Activated CD4-positive, alpha-beta T cell treated with anti-CD3 and anti-CD28 coated beads for 36 hours (primary cell): ENCODE data around the gene SLC22A7. TPM values are rescaled to one million over a fixed set of nuclear protein-coding genes. Genes with fewer than 3 reads are reported as not detected.
"Not testable (repeated sequence)": the region's sequence is repeated elsewhere in the genome, so short reads cannot be mapped to it uniquely, and the experiment has no call there.

ENCODE experiments used
- ATAC-seq: fragments of 200-7000 bp; cut with Tn5 transposase; one replicate; pipeline ENCODE4 v1.10.0; 2021; ENCODE audit warnings: mild to moderate bottlenecking, moderate library complexity
- CTCF ChIA-PET: fragments of 350-600 bp; sonication (Branson Sonifier 250); formaldehyde crosslinking; loops from one replicate; lab custom pipeline; 2021; ENCODE audit warnings: antibody characterized with exemption; lab: Charles Lee
- POLR2A ChIA-PET: fragments of 350-600 bp; sonication (Branson Sonifier 250); formaldehyde crosslinking; loops from one replicate; lab custom pipeline; 2021; ENCODE audit warnings: antibody characterized with exemption, inconsistent platforms; lab: Charles Lee
- DNase-seq: peaks from one replicate; pipeline ENCODE4 v3.0.0-alpha.2; 2020
- H3K27ac Mint-ChIP-seq: one replicate; pipeline ENCODE4 v1.8.0; 2021; ENCODE audit warnings: mixed read lengths
- H3K27me3 Mint-ChIP-seq: one replicate; pipeline ENCODE4 v1.8.0; 2021; ENCODE audit warnings: mixed read lengths
- H3K36me3 Mint-ChIP-seq: one replicate; pipeline ENCODE4 v1.8.0; 2021; ENCODE audit warnings: low read depth, mixed read lengths
- H3K4me1 Mint-ChIP-seq: one replicate; pipeline ENCODE4 v1.8.0; 2021; ENCODE audit warnings: mixed read lengths
- H3K4me3 Mint-ChIP-seq: one replicate; pipeline ENCODE4 v1.8.0; 2021; ENCODE audit warnings: mild to moderate bottlenecking, moderate library complexity, mixed read lengths
- H3K9me3 Mint-ChIP-seq: one replicate; pipeline ENCODE4 v1.8.0; 2021; ENCODE audit warnings: low read depth, mixed read lengths
- intact Hi-C, 2 experiments: fragments of 100-400 bp; cut with DNase I in 1 of 2; cut with micrococcal nuclease in 1 of 2; formaldehyde crosslinking; loops; one replicate each; pipeline versions ENCODE4 v1.14.2 to v1.15.1; 2022 to 2024; cut with DNase I, micrococcal nuclease
- total RNA-seq, 2 experiments: library from RNA; stranded (reverse); gene quantifications; one replicate each; pipeline ENCODE4 v1.2.3, GENCODE V29; 2021

Gene SLC22A7
- total RNA-seq, 2 experiments from 2014 or later: not detected

DNA sequence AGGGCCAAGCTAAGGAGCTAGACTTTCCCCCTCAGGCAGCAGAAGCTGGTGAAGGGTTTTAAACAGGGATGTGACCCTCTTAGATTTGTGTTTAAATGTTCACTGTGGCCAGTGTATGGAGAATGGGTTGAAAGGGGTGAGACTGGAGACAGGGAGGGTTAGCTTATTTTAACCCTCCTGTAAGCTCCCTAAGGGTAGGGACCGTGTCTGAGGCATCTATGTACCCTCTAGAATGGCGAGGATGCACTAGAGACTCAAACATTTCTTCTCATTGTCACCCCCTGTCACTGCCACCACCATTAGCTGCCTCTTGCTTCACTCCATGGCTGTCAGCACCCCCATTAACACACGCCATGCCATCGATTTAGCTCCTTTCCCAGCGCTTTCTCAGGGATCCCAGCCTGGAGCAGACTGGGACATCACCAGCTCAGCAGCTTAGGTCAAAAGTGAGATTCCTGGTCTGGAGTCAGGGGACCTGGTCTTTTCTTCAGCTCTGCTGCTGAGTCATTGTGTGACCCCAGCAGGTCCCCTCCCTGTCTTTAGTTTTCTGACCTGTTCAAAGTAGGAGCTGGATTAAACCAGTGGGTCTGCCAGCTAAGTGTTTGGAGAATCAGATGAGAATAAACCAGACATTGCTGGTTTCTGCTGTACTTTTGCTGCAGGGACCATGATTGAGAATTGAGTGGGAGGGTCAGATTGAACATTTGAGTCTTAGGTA, 1.1 kb upstream of the SLC22A7 start:
- peaks cover 4% of the 10 kb centered on the region for H3K27me3 Mint-ChIP-seq
- no peaks in the 10 kb centered on the region for H3K9me3 Mint-ChIP-seq
- no peaks in the 10 kb centered on the region for H3K36me3 Mint-ChIP-seq
- DNase-seq (no peak), ATAC-seq (no peak)
- no peak overlapping the region for H3K27ac Mint-ChIP-seq
- H3K4me3 Mint-ChIP-seq: no peak overlapping the region
- POLR2A ChIA-PET: interaction anchor here (0.5 kb wide), 1 partner anchor 11 kb away, joined by 3 read pairs; no protein-coding TSS in a partner anchor
- no peaks in the 10 kb centered on the region for H3K4me1 Mint-ChIP-seq
- intact Hi-C loops: no loop called here
- CTCF ChIA-PET: interaction anchor here (0.6 to 1.4 kb wide), 7 partner anchors 10 to 1508 kb away, joined by 3 to 5 read pairs (median 3); no protein-coding TSS in a partner anchor

DNA sequence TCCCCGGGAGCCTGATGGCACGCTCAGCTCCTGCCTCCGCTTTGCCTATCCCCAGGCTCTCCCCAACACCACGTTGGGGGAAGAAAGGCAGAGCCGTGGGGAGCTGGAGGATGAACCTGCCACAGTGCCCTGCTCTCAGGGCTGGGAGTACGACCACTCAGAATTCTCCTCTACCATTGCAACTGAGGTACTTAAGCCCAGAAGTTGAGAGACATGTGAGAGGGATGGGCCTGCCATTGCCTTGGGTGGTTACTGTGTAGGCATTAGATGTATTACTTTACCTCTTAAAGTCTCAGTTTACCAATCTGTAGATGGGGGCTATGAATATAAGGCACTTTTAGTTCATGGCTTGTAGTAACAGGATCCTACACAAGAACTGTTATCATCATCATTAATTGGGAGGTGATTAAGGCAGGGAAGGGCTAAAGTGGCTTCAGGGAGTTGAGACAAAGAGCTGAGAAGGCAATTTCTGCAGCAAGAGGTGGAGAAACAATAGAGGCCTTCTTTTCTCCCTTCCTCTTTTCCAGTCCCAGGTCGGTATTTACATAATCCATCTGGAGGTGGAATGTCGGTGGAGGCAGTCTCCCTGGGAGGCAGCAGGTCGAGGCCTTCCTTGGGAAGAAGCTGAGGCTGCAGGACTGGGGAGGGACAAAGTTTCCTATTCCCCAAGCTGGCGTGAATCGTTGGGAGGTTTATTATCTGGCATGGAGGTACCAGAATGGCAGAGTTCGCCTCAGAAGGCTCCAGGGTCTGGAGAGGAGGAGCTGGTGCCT, 691 bp downstream of the SLC22A7 start:
- H3K4me3 Mint-ChIP-seq: no peak overlapping the region
- intact Hi-C loops: no loop called here
- no peaks in the 10 kb centered on the region for H3K9me3 Mint-ChIP-seq
- POLR2A ChIA-PET: no interaction called here
- CTCF ChIA-PET: interaction anchor here (1.0 to 1.8 kb wide), 2 partner anchors 35 to 194 kb away, joined by 3 to 5 read pairs; no protein-coding TSS in a partner anchor
- no peak for DNase-seq
- ATAC-seq: no peak
- H3K27ac Mint-ChIP-seq: no peak overlapping the region
- no peaks in the 10 kb centered on the region for H3K4me1 Mint-ChIP-seq
- H3K27me3 Mint-ChIP-seq: peaks cover 4% of the 10 kb centered on the region
- no peaks in the 10 kb centered on the region for H3K36me3 Mint-ChIP-seq

DNA sequence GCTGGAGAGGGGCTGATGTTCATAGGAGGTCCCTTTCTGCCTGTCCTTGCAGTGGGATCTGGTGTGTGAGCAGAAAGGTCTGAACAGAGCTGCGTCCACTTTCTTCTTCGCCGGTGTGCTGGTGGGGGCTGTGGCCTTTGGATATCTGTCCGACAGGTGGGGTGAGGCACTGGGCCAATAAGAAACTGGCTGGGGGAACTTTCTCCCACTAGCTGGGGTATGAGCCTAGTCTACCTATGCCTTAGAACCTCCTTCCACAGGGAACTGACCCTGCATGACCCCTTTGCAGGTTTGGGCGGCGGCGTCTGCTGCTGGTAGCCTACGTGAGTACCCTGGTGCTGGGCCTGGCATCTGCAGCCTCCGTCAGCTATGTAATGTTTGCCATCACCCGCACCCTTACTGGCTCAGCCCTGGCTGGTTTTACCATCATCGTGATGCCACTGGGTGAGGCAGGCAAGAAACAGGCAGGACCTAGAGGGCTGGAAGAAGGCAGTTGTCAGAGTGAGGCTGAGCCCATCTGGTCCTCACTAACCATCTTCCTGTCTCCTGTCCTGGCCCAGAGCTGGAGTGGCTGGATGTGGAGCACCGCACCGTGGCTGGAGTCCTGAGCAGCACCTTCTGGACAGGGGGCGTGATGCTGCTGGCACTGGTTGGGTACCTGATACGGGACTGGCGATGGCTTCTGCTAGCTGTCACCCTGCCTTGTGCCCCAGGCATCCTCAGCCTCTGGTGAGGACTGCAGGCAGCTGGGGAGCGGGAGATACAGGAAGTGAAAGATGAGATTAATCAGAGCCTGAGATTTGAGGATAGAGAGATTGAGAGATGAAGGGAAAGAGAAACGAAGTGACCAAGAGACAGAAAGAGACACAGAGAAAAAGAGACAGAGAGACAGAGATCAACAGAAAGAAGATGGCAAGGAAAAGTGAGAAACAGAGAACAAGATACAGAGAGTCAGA, 1.6 kb downstream of the SLC22A7 start:
- DNase-seq (no peak), ATAC-seq (no peak)
- ChIA-PET CTCF (interaction anchor here (1.3 to 1.8 kb wide), 2 partner anchors 9 to 193 kb away, joined by 5 to 6 read pairs; partner anchors contain the start of gene CRIP3), POLR2A (interaction anchor here (0.6 kb wide), 1 partner anchor 79 kb away, joined by 4 read pairs; no protein-coding TSS in a partner anchor)
- peaks cover 4% of the 10 kb centered on the region for H3K27me3 Mint-ChIP-seq
- no peaks in the 10 kb centered on the region for H3K9me3 Mint-ChIP-seq
- H3K36me3 Mint-ChIP-seq: no peaks in the 10 kb centered on the region
- intact Hi-C loops: no loop called here
- no peak overlapping the region for H3K4me3 Mint-ChIP-seq
- no peaks in the 10 kb centered on the region for H3K4me1 Mint-ChIP-seq
- no peak overlapping the region for H3K27ac Mint-ChIP-seq

DNA sequence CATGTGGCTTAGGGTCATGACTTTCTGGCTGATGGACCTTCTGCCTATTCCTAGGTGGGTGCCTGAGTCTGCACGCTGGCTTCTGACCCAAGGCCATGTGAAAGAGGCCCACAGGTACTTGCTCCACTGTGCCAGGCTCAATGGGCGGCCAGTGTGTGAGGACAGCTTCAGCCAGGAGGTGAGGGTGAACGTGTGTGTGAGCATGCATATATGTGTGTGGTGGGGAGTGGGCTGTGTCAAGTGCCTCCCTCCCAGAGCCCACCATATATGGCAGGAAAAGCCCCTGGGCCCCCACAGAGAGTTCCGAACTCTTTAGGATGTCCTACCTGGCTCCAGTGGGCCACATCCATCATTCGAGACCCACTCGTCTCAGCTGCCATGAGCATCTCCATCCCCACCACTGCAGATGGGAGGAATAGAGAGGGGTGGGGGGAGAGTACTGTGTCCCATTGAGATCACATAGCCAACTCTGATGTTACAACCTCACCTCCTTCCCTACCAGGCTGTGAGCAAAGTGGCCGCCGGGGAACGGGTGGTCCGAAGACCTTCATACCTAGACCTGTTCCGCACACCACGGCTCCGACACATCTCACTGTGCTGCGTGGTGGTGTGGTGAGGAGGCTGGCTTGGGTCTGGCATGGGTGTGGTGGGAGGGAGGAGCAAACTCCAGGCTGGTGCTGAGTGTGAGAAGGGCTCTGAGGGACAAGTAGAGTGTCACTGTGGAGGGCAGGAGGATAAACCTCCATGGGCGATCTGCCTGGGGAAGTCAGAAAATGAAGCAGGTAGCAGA, 3.2 kb downstream of the SLC22A7 start:
- H3K27ac Mint-ChIP-seq: no peak overlapping the region
- peaks cover 4% of the 10 kb centered on the region for H3K27me3 Mint-ChIP-seq
- DNase-seq: no peak
- H3K4me3 Mint-ChIP-seq: no peak overlapping the region
- no peaks in the 10 kb centered on the region for H3K36me3 Mint-ChIP-seq
- H3K4me1 Mint-ChIP-seq: no peaks in the 10 kb centered on the region
- POLR2A ChIA-PET: no interaction called here
- ATAC-seq: no peak
- intact Hi-C loops: no loop called here
- CTCF ChIA-PET: interaction anchor here (0.7 kb wide), 1 partner anchor 455 kb away, joined by 4 read pairs; no protein-coding TSS in a partner anchor
- H3K9me3 Mint-ChIP-seq: no peaks in the 10 kb centered on the region

DNA sequence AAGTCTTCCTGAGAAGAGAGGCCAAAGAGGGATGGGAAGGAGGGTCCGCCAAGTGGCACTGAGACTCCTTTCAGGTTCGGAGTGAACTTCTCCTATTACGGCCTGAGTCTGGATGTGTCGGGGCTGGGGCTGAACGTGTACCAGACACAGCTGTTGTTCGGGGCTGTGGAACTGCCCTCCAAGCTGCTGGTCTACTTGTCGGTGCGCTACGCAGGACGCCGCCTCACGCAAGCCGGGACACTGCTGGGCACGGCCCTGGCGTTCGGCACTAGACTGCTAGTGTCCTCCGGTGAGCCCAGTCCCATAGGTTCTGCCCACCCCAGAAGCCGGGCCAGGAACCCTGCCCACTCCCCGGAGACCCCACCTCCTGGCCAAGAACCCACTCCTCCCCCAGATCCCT, 4.1 kb downstream of the SLC22A7 start:
- ATAC-seq (no peak), DNase-seq (no peak)
- Mint-ChIP-seq H3K27ac (no peak overlapping the region), H3K27me3 (peaks cover 4% of the 10 kb centered on the region), H3K9me3 (no peaks in the 10 kb centered on the region), H3K4me3 (no peak overlapping the region), H3K36me3 (no peaks in the 10 kb centered on the region), H3K4me1 (no peaks in the 10 kb centered on the region)
- intact Hi-C loops: no loop called here
- POLR2A ChIA-PET: no interaction called here
- CTCF ChIA-PET: interaction anchor here (1.7 kb wide), 1 partner anchor 73 kb away, joined by 3 read pairs; the partner anchor contains the start of gene DNPH1

DNA sequence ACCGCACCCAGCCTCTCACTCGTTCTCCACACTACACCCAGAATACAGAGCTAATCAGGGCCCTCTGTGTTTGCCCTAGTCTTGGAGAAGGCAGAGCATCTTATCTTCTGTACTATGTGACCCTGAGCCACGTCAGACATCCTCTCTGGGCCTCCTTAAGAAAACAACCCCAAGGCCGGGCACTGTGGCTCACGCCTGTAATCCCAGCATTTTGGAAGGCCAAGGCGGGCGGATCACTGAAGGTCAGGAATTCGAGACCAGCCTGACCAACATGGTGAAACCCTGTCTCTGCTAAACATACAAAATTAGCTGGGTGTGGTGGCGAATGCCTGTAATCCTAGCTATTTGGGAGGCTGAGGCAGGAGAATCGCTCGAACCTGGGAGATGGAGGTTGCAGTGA, 4.9 kb downstream of the SLC22A7 start:
- POLR2A ChIA-PET, H3K36me3 Mint-ChIP-seq, intact Hi-C loops, H3K9me3 Mint-ChIP-seq, H3K4me3 Mint-ChIP-seq, DNase-seq, ATAC-seq, H3K4me1 Mint-ChIP-seq, H3K27ac Mint-ChIP-seq, H3K27me3 Mint-ChIP-seq: not testable (repeated sequence)
- CTCF ChIA-PET: interaction anchor here (1.7 kb wide), 1 partner anchor 73 kb away, joined by 3 read pairs; the partner anchor contains the start of gene DNPH1

DNA sequence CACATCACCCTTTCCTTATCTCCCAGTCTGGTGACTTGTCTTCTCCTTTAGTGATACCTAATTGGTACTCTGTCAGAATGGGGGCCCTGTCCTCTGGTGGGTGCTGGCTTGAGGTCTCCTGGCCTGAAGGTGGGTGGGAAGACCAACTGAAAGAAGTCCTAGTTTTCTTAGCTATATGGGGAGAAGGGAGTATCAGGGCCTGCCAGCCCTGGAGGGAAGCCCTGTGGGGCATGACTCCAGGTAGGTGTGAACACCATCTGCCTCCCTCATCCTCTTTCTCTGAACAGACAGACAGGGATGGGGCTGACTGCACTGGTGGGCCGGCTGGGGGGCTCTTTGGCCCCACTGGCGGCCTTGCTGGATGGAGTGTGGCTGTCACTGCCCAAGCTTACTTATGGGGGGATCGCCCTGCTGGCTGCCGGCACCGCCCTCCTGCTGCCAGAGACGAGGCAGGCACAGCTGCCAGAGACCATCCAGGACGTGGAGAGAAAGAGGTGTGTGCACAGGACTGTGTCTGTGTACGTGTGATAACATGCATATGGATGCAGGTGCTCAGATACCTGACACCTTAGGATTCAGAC, 5.8 kb downstream of the SLC22A7 start:
- Mint-ChIP-seq H3K27me3 (peaks cover 3% of the 10 kb centered on the region), H3K36me3 (no peaks in the 10 kb centered on the region), H3K4me3 (no peak overlapping the region), H3K4me1 (no peaks in the 10 kb centered on the region), H3K27ac (no peak overlapping the region), H3K9me3 (no peaks in the 10 kb centered on the region)
- DNase-seq (no peak), ATAC-seq (no peak)
- intact Hi-C loops: no loop called here
- ChIA-PET CTCF (no interaction called here), POLR2A (no interaction called here)

DNA sequence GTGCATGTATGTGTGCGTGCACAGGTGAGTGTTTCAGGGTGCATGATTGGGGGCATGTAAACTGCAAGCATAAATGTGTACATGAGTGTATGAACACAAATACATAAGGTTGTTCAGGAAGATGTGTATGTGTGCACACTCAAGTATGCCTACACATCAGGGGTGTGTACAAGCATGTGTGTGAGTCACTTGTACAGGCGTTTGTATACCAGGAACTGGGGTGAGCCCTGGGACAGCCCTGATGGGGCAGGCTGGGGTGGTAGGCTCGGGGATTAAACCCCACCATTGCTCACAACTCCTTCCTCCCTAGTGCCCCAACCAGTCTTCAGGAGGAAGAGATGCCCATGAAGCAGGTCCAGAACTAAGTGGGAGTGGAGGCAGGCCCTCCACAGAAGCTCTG, 6.3 kb downstream of the SLC22A7 start:
- CTCF ChIA-PET: interaction anchor here (1.4 kb wide), 1 partner anchor 201 kb away, joined by 5 read pairs; no protein-coding TSS in a partner anchor
- H3K36me3 Mint-ChIP-seq: no peaks in the 10 kb centered on the region

DNA sequence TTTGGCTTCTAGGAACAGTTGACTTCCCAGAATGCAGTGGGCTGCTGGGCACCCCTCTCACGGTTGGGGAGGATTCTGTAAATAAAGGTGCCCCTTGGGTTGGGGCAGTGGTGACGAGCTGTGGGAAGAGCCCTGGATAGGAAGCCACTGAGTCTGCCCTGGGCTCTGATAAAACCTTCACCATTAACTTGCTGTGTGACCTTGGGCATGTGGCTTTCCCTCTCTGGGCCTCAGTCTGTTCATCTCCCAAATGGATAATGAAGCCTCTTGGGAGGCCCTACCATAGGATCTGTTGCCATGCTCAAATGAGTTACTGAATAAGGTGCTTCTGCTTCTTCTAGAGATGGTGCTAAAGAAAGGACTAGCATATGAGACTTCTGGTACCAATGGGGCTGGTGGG, 6.8 kb downstream of the SLC22A7 start:
- DNase-seq (no peak), ATAC-seq (no peak)
- ChIA-PET POLR2A (no interaction called here), CTCF (interaction anchor here (1.4 kb wide), 1 partner anchor 200 kb away, joined by 5 read pairs; no protein-coding TSS in a partner anchor)
- Mint-ChIP-seq H3K9me3 (no peaks in the 10 kb centered on the region), H3K27ac (no peak overlapping the region), H3K4me1 (peaks cover 3% of the 10 kb centered on the region), H3K36me3 (no peaks in the 10 kb centered on the region), H3K27me3 (peaks cover 2% of the 10 kb centered on the region), H3K4me3 (no peak overlapping the region)
- intact Hi-C loops: no loop called here

More for the DNA sequence above, 6.3 kb downstream of the SLC22A7 start:
- ATAC-seq (no peak), DNase-seq (no peak)
- Mint-ChIP-seq H3K4me1 (peaks cover 3% of the 10 kb centered on the region), H3K27me3 (peaks cover 2% of the 10 kb centered on the region), H3K9me3 (no peaks in the 10 kb centered on the region), H3K27ac (no peak overlapping the region), H3K4me3 (no peak overlapping the region)
- intact Hi-C loops: no loop called here
- POLR2A ChIA-PET: no interaction called here

DNA sequence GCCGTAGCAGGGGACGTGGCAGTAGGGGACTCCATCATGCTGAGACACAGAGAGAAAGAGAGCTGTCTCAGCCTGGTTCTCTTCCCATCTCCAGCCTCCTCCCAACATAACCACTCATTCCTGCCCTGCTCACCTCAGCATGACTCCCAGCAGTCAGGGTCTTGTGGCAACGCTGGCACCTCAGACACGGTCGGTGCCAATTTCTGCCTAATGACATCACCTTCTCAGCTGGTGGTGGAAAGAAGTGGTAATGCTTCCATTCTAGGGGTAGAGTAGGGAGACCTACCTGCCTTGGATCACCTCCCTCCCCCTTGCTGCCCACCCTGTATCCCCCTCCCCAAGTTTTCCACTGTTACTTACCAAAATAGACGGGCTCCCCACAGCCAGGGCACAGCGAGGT, 8.0 kb downstream of the SLC22A7 start:
- Mint-ChIP-seq H3K4me3 (no peak overlapping the region), H3K4me1 (peaks cover 3% of the 10 kb centered on the region), H3K27me3 (peaks cover 2% of the 10 kb centered on the region), H3K27ac (no peak overlapping the region), H3K36me3 (no peaks in the 10 kb centered on the region), H3K9me3 (no peaks in the 10 kb centered on the region)
- ChIA-PET CTCF (interaction anchor here (1.5 to 1.7 kb wide), 2 partner anchors 9 to 10 kb away, joined by 5 read pairs; no protein-coding TSS in a partner anchor), POLR2A (no interaction called here)
- intact Hi-C loops: no loop called here
- DNase-seq (no peak), ATAC-seq (no peak)
